GM12864 (cell line): ENCODE measurements around the gene LCE6A.

Experiments
- DNase-seq: peaks from one replicate; pipeline ENCODE4 v3.0.0-alpha.2; 2011; ENCODE audit warnings: low read depth
- H3K4me3 ChIP-seq: 2 replicates; pipeline ENCODE4 v1.5.1; 2011; ENCODE audit warnings: mild to moderate bottlenecking, low read depth, low read length, control low read depth
- TF ChIP-seq, protein P1 (sequence below): IDR thresholded peaks from 2 replicates; pipeline ENCODE4 v1.5.1; 2011; ENCODE audit warnings: low read depth, mild to moderate bottlenecking, moderate library complexity, low read length, control low read depth, inconsistent platforms; ENCODE audit errors: missing control alignments

The LCE6A gene

GRCh38 chr1:152817309-152817708, 25.3 kb upstream of the LCE6A start:
- no peak overlapping the region for H3K4me3 ChIP-seq
- TF ChIP-seq, protein P1, sequence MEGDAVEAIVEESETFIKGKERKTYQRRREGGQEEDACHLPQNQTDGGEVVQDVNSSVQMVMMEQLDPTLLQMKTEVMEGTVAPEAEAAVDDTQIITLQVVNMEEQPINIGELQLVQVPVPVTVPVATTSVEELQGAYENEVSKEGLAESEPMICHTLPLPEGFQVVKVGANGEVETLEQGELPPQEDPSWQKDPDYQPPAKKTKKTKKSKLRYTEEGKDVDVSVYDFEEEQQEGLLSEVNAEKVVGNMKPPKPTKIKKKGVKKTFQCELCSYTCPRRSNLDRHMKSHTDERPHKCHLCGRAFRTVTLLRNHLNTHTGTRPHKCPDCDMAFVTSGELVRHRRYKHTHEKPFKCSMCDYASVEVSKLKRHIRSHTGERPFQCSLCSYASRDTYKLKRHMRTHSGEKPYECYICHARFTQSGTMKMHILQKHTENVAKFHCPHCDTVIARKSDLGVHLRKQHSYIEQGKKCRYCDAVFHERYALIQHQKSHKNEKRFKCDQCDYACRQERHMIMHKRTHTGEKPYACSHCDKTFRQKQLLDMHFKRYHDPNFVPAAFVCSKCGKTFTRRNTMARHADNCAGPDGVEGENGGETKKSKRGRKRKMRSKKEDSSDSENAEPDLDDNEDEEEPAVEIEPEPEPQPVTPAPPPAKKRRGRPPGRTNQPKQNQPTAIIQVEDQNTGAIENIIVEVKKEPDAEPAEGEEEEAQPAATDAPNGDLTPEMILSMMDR: no peak
- DNase-seq: no peak

- no peak overlapping the region for H3K4me3 ChIP-seq
- TF ChIP-seq, protein P1: peak; percentile 29
- DNase-seq: no peak
These were observed 19.4 kb upstream of the LCE6A start for GRCh38 chr1:152823294-152823693.

DNA sequence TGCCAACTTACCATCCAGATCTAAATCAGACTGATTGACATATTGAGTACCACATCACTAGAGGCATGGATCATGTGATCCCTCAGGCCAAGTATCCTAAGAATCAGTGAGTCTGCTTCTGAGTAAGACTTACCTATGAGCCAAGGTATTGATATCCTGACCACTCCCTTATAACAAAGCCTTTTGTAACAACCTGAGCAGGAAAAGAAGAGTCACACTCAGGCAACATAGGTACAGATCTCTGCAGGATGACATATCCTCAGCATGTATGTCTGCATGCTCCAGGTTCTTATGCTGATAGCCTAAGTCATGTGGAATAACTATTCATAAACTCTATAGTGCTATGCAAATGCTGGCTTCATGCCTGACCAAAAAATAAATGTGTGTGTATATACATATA, 17.7 kb upstream of the LCE6A start:
- no peak for DNase-seq
- H3K4me3 ChIP-seq: no peak overlapping the region
- TF ChIP-seq, protein P1: no peak

- DNase-seq: no peak
- no peak within 1 kb of the TSS for H3K4me3 ChIP-seq
- TF ChIP-seq, protein P1: no peak
These were observed 15.5 kb upstream of the LCE6A start, which contains the start of gene LCE1A for GRCh38 chr1:152827173-152827572. TSS of gene LCE1A (plus strand) at chr1:152827473. CDS start at chr1:152827473, 0 bp downstream.

- no peak for DNase-seq
- TF ChIP-seq, protein P1: no peak
- no peak overlapping the region for H3K4me3 ChIP-seq
These were observed 5.8 kb upstream of the LCE6A start for GRCh38 chr1:152836870-152837269.

GRCh38 chr1:152855661-152856060, 13.0 kb downstream of the LCE6A start:
- TF ChIP-seq, protein P1: no peak
- DNase-seq: no peak
- H3K4me3 ChIP-seq: no peak overlapping the region

DNA sequence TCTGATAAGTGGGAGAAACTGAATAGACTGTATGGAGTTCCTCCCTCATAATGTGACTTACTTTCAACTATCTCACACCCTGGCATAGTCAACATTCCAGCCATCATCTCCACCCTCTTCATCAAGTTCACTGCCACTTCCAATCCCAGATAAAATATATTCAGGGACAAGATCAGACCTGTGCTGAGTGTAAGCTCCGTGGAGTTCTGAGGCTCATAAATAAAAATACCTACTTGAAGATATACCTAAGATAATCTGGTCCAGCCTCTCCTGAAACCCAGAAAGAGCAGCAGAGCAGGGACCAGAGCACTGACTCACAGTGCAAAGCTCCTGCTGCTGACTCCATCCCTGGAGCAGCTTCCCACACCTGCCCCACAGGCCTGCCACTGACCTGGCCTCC, 15.4 kb downstream of the LCE6A start:
- TF ChIP-seq, protein P1: no peak
- H3K4me3 ChIP-seq: no peak overlapping the region
- no peak for DNase-seq
